GM15510 (cell line): ENCODE measurements around the gene MRPS15.

Experiments
- POLR2A ChIP-seq: IDR thresholded peaks from 3 replicates; pipeline ENCODE4 v1.6.1; 2011; ENCODE audit warnings: borderline replicate concordance; ENCODE audit not compliant: insufficient read length; ENCODE audit errors: extremely low read depth

The MRPS15 gene

GRCh38 chr1:36463803-36464604 is at the start of gene MRPS15:
Gene MRPS15 (minus strand): TSS chr1:36464384. CDS start chr1:36464275, 109 bp downstream.
- peak; percentile 93 for TF ChIP-seq POLR2A

DNA sequence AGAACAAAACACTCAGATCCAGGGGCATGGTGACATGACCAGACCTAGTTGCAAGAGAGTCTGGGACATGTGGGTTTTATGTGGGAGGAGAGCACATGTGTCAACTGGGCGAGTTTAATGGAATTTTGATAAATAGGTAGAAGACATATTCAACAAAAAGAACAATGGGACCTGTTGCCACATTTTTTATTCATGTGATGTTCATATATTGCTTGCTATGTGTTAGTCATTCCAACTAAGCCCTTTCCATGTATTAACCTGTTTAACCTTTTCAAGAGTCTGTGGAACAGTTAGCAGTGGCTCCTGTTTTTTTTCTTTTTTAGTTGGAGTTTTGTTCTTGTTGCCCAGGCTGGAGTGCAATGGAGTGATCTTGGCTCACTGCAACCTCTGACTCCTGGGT is 48.7 kb upstream of the MRPS15 start:
- TF ChIP-seq POLR2A = no peak

DNA sequence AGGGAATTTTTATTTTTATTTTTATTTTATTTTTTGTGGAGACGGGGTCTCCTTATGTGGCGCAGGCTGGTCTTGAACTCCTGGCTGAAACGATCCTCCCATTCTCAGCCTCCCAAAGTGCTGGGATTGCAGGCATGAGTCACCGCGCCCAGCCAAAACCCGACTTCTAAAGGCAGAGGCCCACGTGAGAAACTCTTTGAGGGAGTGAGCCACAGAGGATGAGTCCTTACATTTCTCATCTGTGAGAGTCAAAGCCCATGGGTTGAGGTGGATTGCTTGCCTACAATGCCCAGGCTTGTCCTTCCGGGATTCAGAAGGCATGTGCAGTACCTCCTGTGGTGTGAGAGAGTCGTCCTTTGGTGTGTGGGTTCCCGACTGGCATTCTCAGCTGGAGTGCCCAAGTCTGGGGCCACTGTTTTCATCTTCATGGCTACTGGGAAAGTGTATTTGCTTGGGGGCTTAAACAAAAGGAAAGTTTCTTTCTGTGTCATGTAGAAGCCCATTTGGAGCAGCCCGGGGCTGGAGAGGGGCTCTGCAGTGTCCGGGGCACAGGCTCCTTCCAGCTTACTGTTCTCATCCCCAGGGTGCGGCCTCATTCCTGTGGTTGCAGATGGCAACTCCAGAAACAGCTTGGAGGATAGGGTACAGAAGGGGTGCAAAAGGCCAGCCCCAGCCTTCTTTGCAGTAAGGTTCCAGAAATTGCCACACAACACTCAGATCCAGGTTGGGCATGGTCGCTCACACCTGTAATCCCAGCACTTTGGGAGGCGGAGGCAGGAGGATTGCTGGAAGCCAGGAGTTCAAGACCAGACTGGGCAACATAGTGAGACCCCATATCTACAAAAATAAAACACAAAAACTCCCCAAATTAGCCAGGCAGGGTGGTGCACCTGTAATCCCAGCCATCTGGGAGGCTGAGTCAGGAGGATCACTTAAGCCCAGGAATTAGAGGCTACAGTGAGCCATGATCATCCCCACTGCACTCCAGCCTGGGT is 47.9 kb upstream of the MRPS15 start:
- no peak for TF ChIP-seq POLR2A

DNA sequence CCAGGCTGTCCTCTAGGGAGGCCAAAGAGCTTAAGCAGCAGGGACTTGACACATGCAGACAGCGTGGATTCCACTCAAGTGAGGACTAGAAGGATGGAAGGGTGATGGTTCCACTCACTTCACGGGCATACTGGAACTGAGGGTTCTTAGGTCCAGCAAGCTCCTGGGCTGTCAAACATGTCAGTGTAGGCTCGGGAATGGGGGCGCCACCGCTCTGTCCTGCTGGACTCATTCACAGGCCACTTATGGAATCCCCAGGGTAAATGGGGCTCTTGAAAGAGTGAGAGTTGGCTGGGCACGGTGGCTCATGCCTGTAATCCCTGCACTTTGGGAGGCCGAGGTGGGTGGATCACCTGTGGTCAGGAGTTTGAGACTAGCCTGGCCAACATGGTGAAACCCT is 46.2 kb upstream of the MRPS15 start:
- no peak for TF ChIP-seq POLR2A

DNA sequence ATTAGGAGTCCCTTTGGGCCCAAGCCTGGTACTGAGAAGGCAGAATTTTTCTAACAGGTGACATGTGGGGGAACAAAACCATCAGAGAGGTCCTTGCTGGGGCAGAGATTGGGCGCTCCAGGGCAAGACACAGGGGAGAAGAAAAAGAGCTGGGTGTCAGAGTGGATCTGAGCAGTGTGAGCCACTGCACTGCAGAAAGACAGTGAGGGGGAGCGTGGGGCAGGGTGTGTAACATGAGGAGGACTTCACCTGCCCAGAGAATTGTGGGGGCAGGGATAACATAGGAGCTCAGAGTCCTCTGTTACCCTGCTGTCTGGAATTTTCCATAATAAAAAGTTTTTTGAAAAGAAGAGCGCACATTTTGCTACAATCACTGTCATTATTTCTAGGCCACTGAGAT is 44.1 kb upstream of the MRPS15 start:
- TF ChIP-seq POLR2A = no peak

DNA sequence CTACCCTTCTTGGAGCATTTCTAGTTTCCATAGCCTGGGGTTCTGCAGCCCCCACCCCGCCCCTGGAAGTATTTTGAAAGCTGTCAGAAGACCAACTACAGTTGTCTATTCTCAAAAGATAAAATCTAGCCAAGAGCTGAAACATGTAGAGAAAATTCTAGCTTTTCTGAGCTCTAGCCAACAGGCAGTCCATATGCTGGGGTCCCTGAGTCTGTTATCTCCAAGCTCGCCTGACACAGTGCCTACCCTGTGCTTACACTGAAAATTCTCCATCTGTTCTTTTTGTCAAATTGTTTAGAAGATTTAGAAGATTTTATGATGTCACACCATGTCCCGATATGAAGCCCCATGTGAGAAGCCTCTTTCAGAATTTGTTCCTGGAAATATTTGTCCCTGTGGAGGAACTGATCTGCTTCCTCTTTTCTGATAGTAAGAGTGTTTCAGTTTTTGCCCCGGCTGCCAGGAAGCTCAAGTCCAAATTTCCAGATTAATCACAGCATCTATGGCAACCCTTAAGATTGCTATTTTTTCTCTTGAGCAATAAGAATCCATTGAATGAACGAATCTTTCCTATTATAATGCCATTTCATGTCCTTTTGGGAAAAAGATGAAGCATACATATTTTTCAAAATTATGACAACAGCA is 42.2 kb upstream of the MRPS15 start:
- TF ChIP-seq POLR2A = no peak

DNA sequence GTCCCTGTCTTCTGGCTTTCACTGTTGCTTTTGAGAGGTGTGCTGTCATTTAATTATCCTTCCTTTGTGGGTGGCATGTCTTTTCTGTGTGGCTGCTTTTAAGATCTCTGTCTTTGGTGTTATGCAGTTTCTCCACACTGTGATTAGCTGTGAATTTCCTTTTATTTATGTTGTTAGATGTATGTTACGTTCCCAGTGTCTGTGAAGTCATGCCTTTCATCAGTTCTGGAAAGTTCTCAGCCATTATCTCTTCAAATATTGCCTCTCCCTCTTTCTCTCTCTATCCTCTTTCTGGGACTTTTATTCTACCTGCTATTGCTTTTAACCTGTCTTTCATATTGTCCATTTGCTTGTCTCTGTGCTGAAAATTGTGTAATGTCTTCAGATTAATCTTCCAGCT is 39.5 kb upstream of the MRPS15 start:
- TF ChIP-seq POLR2A = no peak

DNA sequence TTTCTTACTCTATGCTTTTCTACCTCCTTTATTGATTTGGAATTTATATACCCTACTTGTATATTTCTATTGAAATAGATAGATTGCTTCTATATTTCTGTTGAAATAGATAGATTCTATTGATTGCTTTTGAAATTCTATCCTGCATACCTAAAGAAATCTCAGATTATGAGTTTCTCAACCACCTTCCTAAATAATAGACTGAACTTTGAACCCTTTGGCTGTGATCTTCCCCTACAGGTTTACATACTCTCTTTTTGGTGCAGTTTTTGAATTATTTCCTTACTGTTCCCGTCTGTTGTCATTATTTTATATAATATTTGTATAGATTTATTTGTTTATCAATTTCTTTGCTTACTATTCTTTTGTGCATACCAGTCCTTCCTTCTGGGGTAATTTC is 39.0 kb upstream of the MRPS15 start:
- no peak for TF ChIP-seq POLR2A

DNA sequence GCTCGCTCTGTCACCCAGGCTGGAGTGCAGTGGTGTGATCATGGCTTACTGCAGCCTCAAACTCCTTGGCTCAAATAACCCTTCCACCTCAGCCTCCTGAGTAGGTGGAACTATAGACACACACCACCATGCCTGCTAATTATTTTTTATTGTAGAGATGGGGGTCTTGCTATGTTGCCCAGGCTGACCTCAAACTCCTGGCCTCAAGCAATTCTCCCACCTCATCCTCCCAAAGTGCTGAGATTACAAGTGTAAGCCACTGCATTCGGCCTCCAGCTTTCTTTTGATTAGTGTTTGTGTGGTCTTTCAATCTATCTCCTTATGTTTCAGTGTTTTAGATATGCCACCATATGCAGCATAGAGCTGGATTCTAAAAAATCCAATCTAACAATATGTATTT is 38.4 kb upstream of the MRPS15 start:
- no peak for TF ChIP-seq POLR2A

DNA sequence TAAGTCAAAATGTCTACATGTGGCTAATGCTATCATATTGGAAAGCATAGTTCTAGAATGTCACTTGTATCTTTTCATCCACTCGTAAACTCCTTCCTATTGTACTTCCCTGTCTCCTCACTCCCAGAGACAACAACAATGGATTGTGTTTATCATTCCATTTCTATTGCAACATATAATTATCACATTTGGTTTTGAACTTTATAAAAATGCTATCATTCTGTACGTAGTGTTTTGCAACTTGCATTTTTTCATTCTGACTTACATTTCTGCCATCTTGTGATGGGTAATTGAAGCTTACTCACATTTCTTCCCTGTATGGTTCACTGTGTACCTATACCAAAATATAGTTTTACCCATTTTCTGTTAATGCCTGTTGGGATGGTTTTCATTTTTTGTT is 33.0 kb upstream of the MRPS15 start:
- no peak for TF ChIP-seq POLR2A

GRCh38 chr1:36494971-36495370 is 30.8 kb upstream of the MRPS15 start:
- TF ChIP-seq POLR2A = no peak

DNA sequence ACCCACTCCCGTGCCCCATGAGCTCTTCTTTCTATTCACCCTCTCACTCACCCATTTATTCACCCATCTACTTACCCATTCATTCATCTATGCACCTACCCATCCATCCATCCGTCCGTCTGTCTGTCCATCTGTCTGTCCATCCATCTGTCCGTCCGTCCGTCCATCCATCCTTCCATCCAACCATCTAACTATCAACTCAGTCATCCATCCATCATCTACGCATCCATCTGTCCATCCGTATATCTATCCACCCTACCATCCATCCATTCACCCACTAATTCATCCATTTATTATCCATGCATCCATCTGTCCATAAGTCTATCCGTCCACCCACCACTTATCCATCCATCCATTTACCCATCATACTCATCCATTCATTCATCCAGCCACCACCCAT is 29.3 kb upstream of the MRPS15 start:
- TF ChIP-seq POLR2A = no peak

DNA sequence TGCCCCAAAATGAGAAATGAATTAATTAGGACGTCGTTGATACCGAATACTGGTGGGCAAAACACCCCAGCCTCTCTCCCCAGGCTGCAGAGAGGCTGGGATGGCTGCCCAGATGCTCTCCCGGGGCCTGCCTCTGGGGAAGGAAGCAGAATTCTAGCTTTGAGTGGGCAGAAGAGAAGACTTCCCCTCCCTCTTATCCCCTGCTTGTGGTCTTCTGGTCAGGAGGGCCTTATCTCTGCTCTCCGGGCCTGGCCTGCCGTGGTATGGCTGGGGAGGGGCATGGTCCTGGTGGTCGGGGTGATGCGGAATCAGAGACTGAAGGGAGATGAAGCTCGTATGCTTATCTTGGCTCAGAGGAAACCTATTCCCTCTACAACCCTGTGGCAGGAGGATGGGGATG is 28.3 kb upstream of the MRPS15 start:
- TF ChIP-seq POLR2A = no peak

DNA sequence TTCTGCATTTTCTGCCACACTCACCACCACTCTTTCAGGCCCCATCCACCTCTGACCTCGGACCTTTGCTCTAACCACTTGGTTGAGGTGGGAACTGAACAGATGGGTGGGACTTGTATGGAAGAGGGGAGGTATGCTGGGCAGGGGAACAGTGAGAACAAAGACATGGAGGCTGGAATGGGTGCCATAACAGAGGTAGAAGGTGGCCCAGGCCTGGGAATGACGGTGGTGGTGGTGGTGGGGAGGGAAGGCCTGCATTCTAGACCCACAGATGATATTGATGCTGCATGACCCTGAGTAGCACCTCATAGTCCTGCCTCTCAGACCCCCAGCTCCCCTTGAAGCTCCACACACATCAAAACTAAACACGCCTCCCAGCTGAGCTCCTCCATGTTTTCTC is 23.7 kb upstream of the MRPS15 start:
- no peak for TF ChIP-seq POLR2A

GRCh38 chr1:36486439-36487335 is 22.5 kb upstream of the MRPS15 start:
- no peak for TF ChIP-seq POLR2A

GRCh38 chr1:36486093-36486438 is 21.9 kb upstream of the MRPS15 start:
- no peak for TF ChIP-seq POLR2A
